GM18499 (cell line): ENCODE results near the gene MMP25.
A peak's percentile ranks its signal among the peaks of the same experiment; 100 is the strongest.

Experiments used
- ATAC-seq: cut with Tn5 transposase; IDR thresholded peaks from one replicate; pipeline ENCODE4 v1.9.1; 2021; ENCODE audit warnings: moderate number of reproducible peaks; ENCODE audit not compliant: insufficient read depth, unreplicated experiment

Gene MMP25

DNA sequence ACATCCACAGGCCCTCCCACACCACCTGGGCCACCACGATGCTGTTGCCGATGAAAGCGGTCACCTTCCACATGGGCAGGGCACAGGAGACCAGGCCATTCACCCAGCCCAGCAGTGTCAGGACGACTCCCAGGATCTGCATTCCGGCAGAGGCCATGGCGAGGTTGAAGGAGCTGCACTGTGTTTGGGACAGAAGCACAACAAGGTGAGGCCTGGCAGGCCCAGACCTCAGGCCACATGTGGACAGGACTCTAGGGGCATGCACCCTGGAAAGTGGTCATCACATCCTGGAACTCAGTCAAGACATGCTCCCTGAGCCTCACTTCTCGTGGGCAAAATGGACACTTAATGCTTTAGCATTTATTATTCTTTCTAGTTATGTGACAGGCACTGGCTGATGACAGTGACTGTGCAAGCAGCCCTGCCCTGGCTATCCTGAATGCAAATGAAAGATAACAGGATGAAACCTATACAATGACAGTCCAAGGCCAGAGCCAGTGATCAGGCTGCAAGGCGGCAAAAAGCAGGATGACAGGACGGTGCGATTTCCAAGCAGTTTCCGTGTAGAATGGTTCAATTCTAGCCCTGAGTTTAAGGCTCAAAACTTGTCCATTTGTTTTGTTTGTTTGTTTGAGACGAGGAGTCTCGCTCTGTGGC, 30.4 kb upstream of the MMP25 start:
- no peak for ATAC-seq

DNA sequence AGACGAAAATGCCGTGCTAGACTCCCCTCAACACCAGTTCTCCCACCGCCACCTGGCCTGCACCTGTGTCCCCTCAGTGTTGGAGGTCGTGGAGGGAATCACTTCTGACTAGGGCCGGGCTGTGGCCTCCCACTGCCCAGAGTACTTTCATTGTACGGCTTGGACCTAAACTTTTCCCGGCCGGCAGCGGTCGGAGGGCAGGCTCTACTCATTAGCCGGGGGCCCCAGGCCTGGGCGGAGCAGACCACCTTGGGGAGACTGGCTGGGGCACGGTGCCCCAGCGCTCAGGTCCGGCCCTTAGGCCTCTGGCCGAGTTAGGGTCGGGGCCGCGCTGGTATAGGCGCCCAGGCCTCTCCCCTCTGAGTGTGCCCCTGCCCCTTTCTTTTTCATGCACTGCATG, 29.0 kb upstream of the MMP25 start:
- ATAC-seq = no peak

DNA sequence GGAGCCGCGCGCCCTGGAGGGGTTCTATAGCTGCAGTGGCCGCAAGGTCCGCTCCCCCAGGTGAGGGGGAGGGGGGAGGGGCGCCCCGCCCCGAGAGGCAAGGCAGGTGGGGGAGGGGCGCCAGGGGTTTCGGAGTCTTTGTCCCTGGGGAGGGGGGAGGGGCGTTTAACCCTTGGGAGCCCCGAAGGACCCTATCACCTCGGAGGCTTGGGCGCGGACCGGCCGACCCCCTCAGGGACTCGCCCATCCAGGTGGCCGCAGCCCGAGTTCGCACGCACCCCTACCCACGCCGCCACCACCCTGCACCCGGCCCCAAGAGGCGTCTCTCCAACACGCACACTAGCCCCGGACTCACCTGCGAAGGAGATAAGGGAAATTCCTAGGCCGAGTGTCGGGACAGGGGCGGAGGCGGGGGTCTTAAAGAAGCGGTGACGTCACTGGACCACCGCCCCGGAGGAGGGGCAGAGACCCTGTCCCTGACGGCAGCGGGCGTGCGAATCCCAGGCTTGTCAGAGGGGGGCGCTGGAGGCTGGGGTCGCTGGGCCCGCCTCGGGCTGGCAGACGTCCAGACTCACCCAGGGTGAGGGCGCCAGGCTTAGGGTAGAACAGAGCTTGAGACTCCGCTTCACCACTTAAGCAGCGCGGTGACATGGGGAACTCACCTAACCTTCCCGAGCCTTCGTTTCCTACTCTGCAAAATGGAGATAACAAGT, 28.4 kb upstream of the MMP25 start, which contains the start of gene CLDN6:
TSS of gene CLDN6 (minus strand) at position 390 of the 713 bp plus-strand sequence. CDS start 2,162 bp downstream, outside the sequence.
- ATAC-seq = no peak

DNA sequence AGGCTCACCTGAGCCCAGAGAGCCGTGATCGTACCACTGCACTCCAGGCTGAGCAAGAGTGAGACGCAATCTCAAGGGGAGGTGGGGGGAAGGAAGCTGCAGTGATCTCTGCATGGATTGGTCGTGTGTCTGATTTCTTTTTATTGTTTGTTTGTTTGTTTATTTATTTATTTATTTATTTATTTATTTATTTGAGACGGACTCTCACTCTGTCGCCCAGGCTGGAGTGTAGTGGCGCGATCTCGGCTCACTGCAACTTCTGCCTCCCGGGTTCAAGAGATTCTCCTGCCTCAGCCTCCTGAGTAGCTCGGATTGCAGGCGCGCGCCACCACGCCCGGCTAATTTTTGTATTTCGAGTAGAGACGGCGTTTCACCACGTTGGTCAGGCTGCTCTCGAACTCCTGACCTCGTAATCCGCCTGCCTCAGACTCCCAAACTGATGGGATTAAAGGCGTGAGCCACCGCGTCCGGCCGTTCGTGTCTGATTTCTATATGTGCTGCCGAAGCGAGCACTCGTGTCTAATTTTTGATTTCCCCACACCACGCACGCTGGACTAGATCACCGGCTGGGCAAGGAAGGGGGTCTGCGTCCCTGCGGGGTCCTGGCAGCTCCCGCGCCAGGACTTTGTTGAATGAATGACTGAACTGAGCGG, 26.6 kb upstream of the MMP25 start:
- no peak for ATAC-seq

DNA sequence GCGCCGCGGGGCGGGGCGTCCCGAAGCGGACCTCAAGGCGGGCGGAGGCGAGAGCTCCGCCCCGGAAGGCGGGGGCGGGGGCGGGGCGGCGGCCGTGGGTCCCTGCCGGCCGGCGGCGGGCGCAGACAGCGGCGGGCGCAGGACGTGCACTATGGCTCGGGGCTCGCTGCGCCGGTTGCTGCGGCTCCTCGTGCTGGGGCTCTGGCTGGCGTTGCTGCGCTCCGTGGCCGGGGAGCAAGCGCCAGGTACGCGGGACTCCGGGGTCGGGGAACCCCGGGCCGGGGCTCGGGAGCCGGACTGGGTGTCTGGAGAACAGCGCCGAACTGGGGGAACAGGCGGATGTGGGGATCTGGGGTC, 26.1 kb upstream of the MMP25 start, which contains the start of gene TNFRSF12A:
TSS of gene TNFRSF12A (plus strand) at position 122 of the 357 bp plus-strand sequence. CDS start at position 152, 30 bp downstream.
- no peak for ATAC-seq

DNA sequence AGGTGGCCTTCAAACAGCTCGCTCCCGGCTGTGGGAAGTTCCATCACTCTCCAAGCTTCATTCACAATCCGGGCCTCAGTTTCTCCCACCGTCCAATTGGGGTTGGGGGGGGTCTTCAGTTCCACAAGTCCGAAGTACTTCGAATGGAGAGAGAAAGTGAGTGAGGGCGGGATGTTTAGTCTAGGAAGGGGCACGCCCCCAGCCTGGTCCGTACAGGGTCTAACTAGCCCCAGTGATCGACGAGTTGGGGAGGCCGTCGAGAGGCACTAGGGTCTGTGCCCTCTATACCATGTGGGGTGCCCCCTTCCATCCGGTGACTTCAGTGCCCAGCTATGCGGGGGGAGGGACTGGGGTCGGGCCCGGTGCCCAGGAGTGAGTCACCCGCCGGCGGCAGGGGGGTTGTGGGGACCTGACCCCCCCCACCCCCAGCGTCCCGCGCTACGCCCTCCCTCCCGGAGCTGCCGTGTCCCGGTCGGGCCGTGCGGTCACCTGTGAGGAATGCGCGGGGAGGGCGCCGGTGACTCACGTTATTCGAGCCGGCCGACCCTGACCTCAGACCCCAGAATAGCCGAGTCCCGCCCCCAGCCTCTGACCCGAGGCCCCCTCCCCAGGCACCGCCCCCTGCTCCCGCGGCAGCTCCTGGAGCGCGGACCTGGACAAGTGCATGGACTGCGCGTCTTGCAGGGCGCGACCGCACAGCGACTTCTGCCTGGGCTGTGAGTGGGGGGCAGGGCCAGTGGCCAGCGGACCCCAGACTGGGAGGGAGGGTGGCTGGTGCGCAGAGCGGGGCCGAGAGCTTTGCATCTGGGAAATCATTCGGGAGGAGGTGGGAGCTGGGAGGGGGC, 25.5 kb upstream of the MMP25 start:
- ATAC-seq = no peak

DNA sequence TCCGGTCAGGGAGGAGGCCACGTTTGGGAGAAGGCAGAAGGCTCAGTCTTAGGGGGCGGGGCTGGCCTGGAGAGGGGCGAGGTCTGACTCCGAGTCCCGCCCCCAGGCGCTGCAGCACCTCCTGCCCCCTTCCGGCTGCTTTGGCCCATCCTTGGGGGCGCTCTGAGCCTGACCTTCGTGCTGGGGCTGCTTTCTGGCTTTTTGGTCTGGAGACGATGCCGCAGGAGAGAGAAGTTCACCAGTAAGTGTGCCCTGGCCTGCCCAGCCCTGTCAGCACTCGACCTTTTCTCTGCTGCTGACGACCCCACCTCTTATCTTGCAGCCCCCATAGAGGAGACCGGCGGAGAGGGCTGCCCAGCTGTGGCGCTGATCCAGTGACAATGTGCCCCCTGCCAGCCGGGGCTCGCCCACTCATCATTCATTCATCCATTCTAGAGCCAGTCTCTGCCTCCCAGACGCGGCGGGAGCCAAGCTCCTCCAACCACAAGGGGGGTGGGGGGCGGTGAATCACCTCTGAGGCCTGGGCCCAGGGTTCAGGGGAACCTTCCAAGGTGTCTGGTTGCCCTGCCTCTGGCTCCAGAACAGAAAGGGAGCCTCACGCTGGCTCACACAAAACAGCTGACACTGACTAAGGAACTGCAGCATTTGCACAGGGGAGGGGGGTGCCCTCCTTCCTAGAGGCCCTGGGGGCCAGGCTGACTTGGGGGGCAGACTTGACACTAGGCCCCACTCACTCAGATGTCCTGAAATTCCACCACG, 24.7 kb upstream of the MMP25 start:
- no peak for ATAC-seq

DNA sequence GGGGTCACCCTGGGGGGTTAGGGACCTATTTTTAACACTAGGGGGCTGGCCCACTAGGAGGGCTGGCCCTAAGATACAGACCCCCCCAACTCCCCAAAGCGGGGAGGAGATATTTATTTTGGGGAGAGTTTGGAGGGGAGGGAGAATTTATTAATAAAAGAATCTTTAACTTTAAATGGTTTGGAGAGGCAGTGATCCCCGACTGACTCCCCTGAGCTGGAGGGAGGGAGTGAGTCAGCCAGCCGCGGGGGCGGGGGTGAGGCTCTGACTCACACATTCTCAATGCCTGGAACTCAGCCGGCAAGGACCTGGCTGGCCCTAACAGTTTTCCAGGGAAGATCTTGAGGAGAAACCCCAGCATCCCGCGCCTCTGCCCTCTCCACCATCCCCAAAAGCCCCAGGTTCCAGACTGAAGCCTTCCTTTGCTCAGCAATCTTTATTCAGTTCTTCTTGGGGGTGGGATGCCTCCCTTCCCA, 24.1 kb upstream of the MMP25 start:
- ATAC-seq = no peak

DNA sequence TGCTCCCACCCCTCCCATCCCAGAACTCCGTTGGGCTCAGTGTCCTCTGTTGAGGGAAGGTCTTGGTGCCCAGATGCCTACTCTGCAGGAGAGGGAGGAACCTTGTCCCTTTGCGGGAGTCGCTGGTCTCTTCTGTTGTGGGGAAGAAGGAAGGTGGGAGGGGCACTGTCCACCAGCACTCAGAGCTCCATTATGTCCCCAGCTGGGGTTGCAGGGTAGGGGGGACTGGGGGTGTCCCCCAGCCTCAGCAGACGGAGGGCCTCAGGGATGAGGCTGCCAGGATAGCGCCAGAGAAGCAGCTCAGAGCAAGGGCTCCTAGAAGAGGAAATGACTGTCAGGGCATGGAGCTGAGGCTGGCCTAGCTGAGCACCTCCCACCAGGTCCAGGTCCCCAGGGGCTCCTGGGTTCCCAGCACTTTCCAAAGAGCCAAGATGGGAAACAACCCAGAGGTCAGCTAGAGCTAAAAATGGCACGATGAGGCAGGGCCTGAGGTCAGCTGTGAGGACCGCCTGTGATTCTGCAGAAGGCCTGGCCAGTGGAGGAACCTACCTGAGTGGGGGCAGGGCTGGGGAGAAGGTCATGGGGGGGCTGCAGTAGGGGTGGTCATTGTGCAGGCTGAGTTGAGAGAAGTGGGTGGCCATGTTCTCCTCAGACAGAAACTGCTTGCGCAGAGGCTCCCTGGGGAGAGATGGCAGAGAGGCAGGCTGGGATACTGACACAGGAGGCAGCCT, 23.5 kb upstream of the MMP25 start:
- ATAC-seq = no peak

DNA sequence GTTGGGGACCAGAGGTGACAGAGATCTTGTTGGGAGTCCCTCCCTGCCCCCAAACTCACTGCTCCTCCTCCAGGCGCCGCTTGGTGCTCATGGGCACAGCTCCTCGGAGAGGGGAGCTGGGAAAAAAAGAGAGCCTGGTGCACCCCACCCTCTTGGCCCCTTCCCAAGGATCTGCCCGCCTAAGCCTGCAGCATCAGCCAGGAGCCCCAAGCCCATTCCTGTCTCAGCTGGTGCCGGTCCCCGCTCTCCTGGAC, 23.0 kb upstream of the MMP25 start:
- no peak for ATAC-seq

DNA sequence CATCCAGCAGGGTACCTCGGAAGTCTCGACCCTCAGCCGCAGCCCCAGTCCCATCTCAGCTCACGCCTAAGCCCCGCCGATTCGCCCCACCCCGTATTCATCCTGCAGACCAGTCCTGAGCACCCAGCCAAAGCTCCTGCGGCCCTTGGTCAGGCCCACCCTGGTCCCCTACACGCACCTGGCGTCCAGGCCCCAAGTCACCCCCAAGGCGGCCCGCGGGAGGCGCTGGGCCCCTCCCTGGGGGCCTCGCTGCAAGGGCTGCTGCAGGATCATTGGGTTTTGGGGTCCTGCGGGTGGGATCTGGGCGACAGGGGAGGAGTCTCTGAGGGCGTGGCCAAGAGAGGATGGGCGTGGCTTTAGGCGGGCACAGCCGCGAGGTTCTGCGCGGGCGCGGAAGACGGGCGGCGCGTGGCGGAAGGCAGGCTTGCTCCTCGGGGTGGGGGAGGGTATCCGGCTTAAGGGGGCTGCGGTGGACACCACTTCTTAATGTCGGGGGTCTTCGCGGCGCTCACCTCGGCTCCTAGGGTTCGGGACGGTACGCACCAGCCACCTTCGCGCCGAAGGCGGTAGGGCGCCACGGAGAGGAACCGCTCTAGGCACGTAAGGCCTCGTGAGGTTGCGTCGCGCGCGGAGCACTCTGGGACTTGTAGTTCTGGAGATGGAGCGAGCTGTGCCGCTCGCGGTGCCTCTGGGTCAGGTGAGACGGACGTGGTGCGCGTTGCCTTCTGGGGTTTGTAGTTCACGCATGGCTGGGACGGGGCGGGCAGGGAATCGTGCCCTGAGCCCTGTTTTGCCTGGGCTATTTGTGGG, 22.5 kb upstream of the MMP25 start, which contains the start of the genes HCFC1R1 and THOC6:
TSS of gene HCFC1R1 (minus strand) at position 274 of the 810 bp plus-strand sequence. CDS start at position 273, 1 bp downstream.
TSS of gene THOC6 (plus strand) at position 367 of the 810 bp plus-strand sequence. CDS start at position 659, 292 bp downstream.
- ATAC-seq = peak; percentile 43

DNA sequence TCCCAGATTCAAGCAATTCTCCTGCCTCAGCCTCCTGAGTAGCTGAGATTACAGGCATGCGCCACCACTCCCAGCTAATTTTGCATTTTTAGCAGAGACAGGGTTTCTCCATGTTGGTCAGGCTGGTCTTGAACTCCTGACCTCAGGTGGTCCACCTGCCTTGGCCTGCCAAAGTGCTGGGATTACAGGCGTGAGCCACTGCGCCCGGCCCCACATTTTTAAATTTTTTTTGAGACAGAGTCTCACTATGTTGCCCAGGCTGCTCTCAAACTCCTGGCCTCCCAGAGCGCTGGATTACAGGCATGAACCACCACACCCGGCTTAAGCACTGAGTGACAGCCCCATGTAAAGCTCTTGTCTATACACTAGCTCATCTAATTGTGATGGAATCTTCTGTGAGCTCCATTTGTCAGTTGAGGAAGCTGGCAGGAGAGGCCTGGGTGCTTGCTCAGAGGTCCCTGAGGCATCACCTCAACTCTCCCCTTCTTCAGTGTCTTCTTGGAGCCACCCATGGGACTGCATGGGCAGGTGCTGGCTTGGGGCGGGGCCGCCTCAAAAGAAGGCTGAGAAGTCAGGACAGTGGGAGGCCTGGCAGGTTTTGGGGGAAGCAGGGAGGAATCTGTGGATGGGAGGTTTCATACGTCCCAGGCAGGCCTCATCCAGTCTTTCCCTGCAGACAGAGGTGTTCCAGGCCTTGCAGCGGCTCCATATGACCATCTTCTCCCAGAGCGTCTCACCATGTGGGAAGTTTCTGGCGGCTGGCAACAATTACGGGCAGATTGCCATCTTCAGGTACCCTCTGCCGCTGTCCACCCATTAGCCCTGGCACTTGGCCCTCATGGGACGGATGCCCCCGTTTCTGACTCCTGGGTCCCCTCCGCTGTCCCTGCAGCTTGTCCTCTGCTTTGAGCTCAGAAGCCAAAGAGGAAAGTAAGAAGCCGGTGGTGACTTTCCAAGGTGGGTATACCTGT, 21.0 kb upstream of the MMP25 start:
- no peak for ATAC-seq

DNA sequence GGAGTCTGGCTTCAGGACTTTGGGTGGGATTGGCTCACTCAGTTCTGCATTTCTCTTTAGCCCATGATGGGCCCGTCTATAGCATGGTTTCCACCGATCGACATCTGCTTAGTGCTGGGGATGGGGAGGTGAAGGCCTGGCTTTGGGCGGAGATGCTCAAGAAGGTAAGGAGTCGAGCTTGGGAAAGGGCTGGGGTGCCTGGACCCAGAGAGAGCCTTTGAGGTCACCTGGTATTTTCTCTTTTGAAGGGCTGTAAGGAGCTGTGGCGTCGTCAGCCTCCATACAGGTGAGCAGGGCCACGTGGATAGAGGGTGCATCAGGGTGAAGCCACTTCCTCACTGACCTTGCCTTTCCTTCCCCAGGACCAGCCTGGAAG, 20.4 kb upstream of the MMP25 start:
- ATAC-seq = no peak

DNA sequence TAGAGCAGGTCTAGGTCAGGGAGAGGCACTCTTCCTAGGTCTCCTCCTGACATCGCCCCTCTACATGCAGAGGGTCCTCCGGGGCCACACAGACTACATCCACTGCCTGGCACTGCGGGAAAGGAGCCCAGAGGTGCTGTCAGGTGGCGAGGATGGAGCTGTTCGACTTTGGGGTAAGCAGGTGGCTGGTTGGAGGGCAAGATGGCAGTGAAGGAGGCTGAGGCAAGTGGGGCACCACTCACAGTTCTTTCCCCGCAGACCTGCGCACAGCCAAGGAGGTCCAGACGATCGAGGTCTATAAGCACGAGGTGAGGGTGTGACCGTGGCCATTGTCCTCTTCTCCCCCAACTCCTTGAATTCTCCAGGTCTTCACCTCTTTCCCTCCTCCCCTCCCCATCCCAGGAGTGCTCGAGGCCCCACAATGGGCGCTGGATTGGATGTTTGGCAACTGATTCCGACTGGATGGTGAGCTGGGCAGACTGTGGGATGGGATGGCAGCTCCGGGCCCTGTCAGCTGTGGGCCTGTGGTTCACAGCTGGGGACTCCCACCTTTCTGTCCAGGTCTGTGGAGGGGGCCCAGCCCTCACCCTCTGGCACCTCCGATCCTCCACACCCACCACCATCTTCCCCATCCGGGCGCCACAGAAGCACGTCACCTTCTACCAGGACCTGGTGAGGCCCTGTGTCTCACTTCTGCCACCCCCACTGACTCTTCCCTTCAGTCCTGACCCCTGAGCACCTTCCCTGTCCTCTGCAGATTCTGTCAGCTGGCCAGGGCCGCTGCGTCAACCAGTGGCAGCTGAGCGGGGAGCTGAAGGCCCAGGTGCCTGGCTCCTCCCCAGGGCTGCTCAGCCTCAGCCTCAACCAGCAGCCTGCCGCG, 19.5 kb upstream of the MMP25 start:
- no peak for ATAC-seq

DNA sequence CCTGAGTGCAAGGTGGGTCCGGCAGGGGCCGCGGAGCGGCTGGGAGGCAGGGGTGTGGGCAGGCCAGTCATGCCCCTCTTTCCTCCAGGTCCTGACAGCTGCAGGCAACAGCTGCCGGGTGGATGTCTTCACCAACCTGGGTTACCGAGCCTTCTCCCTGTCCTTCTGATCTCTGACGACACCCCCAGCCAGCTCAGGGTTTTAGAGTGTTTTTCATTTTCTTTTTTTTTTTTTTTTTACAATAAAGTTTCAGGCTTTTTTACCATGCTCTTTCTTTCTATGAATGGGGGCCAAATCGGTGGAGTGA, 18.9 kb upstream of the MMP25 start:
- no peak for ATAC-seq

DNA sequence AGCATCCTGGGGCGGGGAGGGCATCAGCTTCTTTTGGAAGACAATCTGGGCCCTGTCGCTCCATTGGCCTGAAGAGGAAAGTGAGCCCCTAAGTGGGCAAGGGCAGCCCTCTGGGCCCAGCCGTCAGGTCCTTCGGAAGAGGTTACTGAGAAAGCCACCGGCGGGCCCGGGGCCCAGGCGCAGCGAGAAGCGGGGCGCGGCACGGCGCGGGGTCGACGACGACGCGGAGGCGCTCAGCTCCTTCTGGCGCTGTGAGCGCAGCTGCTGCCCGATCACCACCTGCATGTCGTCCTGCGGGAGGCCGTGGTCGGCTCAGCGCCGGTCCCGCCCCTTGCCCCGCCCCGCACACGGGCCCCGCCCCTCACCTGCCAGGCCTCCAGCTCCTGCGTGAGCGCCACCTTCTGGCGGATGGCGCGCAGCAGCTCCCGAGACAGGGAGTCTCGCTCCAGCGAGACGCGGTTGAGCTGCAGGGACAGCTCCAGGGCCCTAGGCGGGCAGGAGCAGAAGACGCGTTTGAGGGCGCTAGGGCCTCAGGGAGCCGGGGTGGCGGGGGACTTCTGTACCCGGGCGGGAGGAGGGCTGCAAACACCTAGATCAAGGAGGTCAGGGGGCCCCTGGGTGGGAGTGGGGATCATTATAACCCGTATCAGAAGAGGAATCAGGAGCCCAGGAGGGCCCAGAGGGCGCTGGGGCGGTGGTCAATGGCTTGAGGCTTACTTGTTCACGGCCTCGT, 18.2 kb upstream of the MMP25 start:
- no peak for ATAC-seq
